A673 (cell line): ENCODE data around the gene OR8S1.

Source experiments
- CTCF ChIP-seq: fragments of 300-800, 200-600 bp; sonication (generic); conservative IDR thresholded peaks from 2 replicates; pipeline ENCODE4 v1.5.1; 2017; ENCODE audit warnings: low read depth, mild to moderate bottlenecking, antibody characterized with exemption, low read length, moderate library complexity, mixed read lengths
- EZH2 ChIP-seq: fragments of 200-600 bp; sonication (generic); IDR thresholded peaks from 2 replicates; pipeline ENCODE4 v1.6.1; 2017; ENCODE audit warnings: borderline replicate concordance, low read depth, mild to moderate bottlenecking, mixed read lengths, antibody characterized with exemption, low read length; ENCODE audit not compliant: poor library complexity, severe bottlenecking

GRCh38 chr12:48482930-48483329, 42.5 kb upstream of the OR8S1 start:
- no peak for TF ChIP-seq CTCF
- no peak for TF ChIP-seq EZH2
